CD4-positive, alpha-beta memory T cell (primary cell): ENCODE results near the gene ATF7. TPM values are rescaled to one million over a fixed set of nuclear protein-coding genes. Genes with fewer than 3 reads are reported as not detected.

ENCODE experiments used
- CTCF ChIA-PET: fragments of 350-600 bp; sonication (Branson Sonifier 250); formaldehyde crosslinking; loops from one replicate; lab custom pipeline; 2021; ENCODE audit warnings: inconsistent platforms; ENCODE audit not compliant: partially characterized antibody; lab: Charles Lee
- POLR2A ChIA-PET: fragments of 350-600 bp; sonication (Branson Sonifier 250); formaldehyde crosslinking; loops from one replicate; lab custom pipeline; 2021; ENCODE audit not compliant: partially characterized antibody; lab: Charles Lee
- DNase-seq, 5 donors: peaks; one replicate each; pipeline versions ENCODE4 v3.0.0 to v3.0.0-alpha.2; 2020 to 2022; ENCODE audit warnings: mixed read lengths in 1 of 5
- H3K27ac ChIP-seq: one replicate; pipeline ENCODE4 v1.7.0; 2013; ENCODE audit warnings: low read depth, low read length
- H3K27me3 ChIP-seq: 2 replicates; pipeline ENCODE4 v1.7.0; 2013; ENCODE audit warnings: mild to moderate bottlenecking, low read length, moderate library complexity; ENCODE audit not compliant: insufficient read depth
- H3K36me3 ChIP-seq: 2 replicates; pipeline ENCODE4 v1.7.0; 2013; ENCODE audit warnings: mild to moderate bottlenecking, low read length, moderate library complexity; ENCODE audit not compliant: insufficient read depth
- H3K4me1 ChIP-seq: 2 replicates; pipeline ENCODE4 v1.7.0; 2013; ENCODE audit warnings: mild to moderate bottlenecking, low read length, moderate library complexity; ENCODE audit not compliant: insufficient read depth
- H3K4me3 ChIP-seq, 2 donors: one replicate each; pipeline ENCODE4 v1.7.0; 2013; ENCODE audit warnings: low read length in 2 of 2, mild to moderate bottlenecking in 1 of 2
- H3K9me3 ChIP-seq, 2 donors: one replicate each; pipeline ENCODE4 v1.7.0; 2013; ENCODE audit warnings: low read length in 2 of 2, control low read depth in 1 of 2; ENCODE audit not compliant: control insufficient read depth in 1 of 2
- H3K27ac Mint-ChIP-seq, 7 donors: one replicate each; pipeline ENCODE4 v1.8.0; 2020 to 2021; ENCODE audit warnings: mixed read lengths in 7 of 7, mild to moderate bottlenecking in 6 of 7, inconsistent platforms in 3 of 7, moderate library complexity in 3 of 7
- H3K27me3 Mint-ChIP-seq, 2 donors: one replicate each; pipeline ENCODE4 v1.8.0; 2020 to 2021; ENCODE audit warnings: mixed read lengths in 2 of 2
- H3K36me3 Mint-ChIP-seq, 2 donors: one replicate each; pipeline ENCODE4 v1.8.0; 2020 to 2021; ENCODE audit warnings: mixed read lengths in 2 of 2, inconsistent platforms in 1 of 2, mild to moderate bottlenecking in 1 of 2
- H3K4me1 Mint-ChIP-seq, 4 donors: one replicate each; pipeline ENCODE4 v1.8.0; 2020 to 2021; ENCODE audit warnings: mixed read lengths in 4 of 4, mild to moderate bottlenecking in 1 of 4
- H3K4me3 Mint-ChIP-seq, 8 donors: one replicate each; pipeline ENCODE4 v1.8.0; 2020 to 2021; ENCODE audit warnings: mixed read lengths in 8 of 8, mild to moderate bottlenecking in 7 of 8, moderate library complexity in 6 of 8, inconsistent platforms in 3 of 8
- H3K9me3 Mint-ChIP-seq, 8 donors: one replicate each; pipeline ENCODE4 v1.8.0; 2020 to 2021; ENCODE audit warnings: mixed read lengths in 8 of 8, mild to moderate bottlenecking in 5 of 8, inconsistent platforms in 3 of 8, moderate library complexity in 1 of 8
- intact Hi-C: fragments of 100-400 bp; cut with micrococcal nuclease; formaldehyde crosslinking; loops from one replicate; pipeline ENCODE4 v1.15.1; 2023
- polyA plus RNA-seq, 2 donors: library from polyadenylated mRNA; unstranded; fragments of 300-500 nt; fragmentation: Illumina TruSeq; gene quantifications; one replicate each; pipeline ENCODE4 v1.2.3, GENCODE V29; 2021
- total RNA-seq, 2 experiments: library from RNA; stranded (reverse); gene quantifications; one replicate each; pipeline ENCODE4 v1.2.3, GENCODE V29; 2021

Gene ATF7
- total and polyA plus RNA-seq, 4 experiments from 2014 or later, result 16.3 to 35.8 (median 21.6) TPM

DNA sequence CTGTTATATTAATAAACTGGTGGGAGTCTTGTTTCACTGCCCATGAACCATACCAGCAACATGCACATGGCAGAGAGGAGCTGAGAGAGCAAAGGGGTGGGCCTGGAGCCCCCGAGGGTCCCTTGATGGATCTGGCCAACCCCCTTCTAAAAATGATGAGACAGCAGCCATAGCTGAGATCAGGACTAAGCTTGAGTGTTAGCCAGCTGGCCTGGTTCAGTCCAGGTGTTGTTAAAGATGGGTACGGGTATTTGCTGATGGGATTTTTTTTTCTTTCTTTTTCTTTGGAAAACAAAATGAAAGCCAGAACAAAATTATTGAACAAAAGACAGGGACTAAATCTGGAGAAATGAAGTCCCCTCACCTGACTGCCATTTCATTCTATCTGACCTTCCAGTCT lies 158.3 kb downstream of the ATF7 start:
- H3K9me3 Mint-ChIP-seq, result no peaks in the 10 kb centered on the region
- no peak overlapping the region for H3K27ac ChIP-seq
- intact Hi-C loops, result no loop called here
- peaks cover 94% of the 10 kb centered on the region for H3K36me3 ChIP-seq
- ChIA-PET POLR2A (interaction anchor here (0.6 to 1.7 kb wide), 3 partner anchors 13 to 33 kb away, joined by 3 to 4 read pairs (median 4); partner anchors contain the start of gene TARBP2), CTCF (interaction anchor here (1.2 to 1.3 kb wide), 2 partner anchors 9 to 401 kb away, joined by 3 to 4 read pairs; no protein-coding TSS in a partner anchor)
- H3K4me3 ChIP-seq, result no peak overlapping the region
- H3K27ac Mint-ChIP-seq, result peak overlapping the region in 3 of 7 donors; percentile 1 to 77 (median 30)
- H3K9me3 ChIP-seq, result no peaks in the 10 kb centered on the region
- H3K27me3 Mint-ChIP-seq, result no peaks in the 10 kb centered on the region
- H3K4me1 Mint-ChIP-seq, result peaks cover 26 to 41% (median 34%) of the 10 kb centered on the region in 4 donors
- no peaks in the 10 kb centered on the region for H3K27me3 ChIP-seq
- peaks cover 14% of the 10 kb centered on the region for H3K4me1 ChIP-seq
- no peak overlapping the region for H3K4me3 Mint-ChIP-seq
- no peak for DNase-seq
- peaks cover 61 to 86% of the 10 kb centered on the region in 2 donors for H3K36me3 Mint-ChIP-seq

DNA sequence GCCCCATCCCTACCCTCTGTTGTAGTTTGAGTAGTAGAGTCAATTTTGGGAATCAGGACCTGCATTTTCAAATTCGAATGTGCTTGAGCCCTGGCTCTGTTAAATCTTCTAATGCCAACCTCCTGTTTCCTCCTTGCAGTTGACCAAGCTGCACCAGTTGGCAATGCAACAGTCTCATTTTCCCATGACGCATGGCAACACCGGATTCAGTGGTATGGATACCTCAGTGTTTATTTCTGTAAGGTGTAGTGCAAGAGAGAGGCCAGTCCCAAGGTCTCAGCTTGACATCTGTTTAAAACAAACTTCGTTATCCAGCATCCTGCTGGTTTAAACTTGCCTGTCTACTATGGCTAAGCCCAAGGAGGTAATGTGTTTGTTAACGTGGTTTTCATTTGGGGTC lies 159.1 kb downstream of the ATF7 start:
- POLR2A ChIA-PET, result interaction anchor here (1.1 to 1.7 kb wide), 2 partner anchors 14 to 34 kb away, joined by 4 read pairs; partner anchors contain the start of gene TARBP2
- H3K4me3 Mint-ChIP-seq, result no peak overlapping the region

DNA sequence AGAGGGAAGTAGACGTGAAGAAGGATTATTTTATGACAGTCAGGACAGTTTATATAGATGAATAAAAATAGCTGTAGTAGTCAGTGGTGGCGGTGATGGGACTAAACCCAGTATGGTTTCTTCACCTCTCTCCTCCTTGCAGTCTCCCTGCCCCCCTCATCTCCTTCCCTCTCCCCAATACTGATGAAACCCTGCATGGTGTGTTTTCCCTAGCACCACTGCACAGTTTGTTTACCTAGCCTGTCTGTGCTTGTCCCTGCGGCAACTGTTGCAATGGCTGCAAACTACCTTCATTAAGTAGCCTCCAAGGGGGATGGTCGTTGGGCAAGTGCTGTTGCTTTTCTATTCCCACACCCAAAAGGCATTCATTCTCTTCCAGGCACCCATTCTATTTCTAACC lies 159.5 kb downstream of the ATF7 start:
- Mint-ChIP-seq H3K9me3 (no peaks in the 10 kb centered on the region), H3K27me3 (no peaks in the 10 kb centered on the region), H3K4me3 (no peak overlapping the region), H3K36me3 (peaks cover 67 to 86% of the 10 kb centered on the region in 2 donors), H3K4me1 (peaks cover 18 to 34% (median 27%) of the 10 kb centered on the region in 4 donors), H3K27ac (peak overlapping the region in 6 of 7 donors; percentile 15 to 69 (median 58))
- no peak overlapping the region for H3K4me3 ChIP-seq
- CTCF ChIA-PET, result no interaction called here
- H3K9me3 ChIP-seq, result no peaks in the 10 kb centered on the region
- H3K27ac ChIP-seq, result no peak overlapping the region
- no peaks in the 10 kb centered on the region for H3K27me3 ChIP-seq
- peaks cover 94% of the 10 kb centered on the region for H3K36me3 ChIP-seq
- no peak for DNase-seq
- intact Hi-C loops, result no loop called here
- peaks cover 2% of the 10 kb centered on the region for H3K4me1 ChIP-seq
- POLR2A ChIA-PET, result interaction anchor here (1.7 kb wide), 1 partner anchor 15 kb away, joined by 4 read pairs; no protein-coding TSS in a partner anchor

More for the DNA sequence above, 159.1 kb downstream of the ATF7 start:
- CTCF ChIA-PET, result interaction anchor here (1.3 kb wide), 1 partner anchor 10 kb away, joined by 4 read pairs; no protein-coding TSS in a partner anchor
- no peak for DNase-seq
- H3K27me3 ChIP-seq, result no peaks in the 10 kb centered on the region
- no peak overlapping the region for H3K27ac ChIP-seq
- peaks cover 6% of the 10 kb centered on the region for H3K4me1 ChIP-seq
- intact Hi-C loops, result no loop called here
- no peaks in the 10 kb centered on the region for H3K9me3 ChIP-seq
- peaks cover 68 to 86% of the 10 kb centered on the region in 2 donors for H3K36me3 Mint-ChIP-seq
- H3K4me3 ChIP-seq, result no peak overlapping the region
- peak overlapping the region in 5 of 7 donors; percentile 15 to 69 (median 64) for H3K27ac Mint-ChIP-seq
- H3K27me3 Mint-ChIP-seq, result no peaks in the 10 kb centered on the region
- peaks cover 94% of the 10 kb centered on the region for H3K36me3 ChIP-seq
- H3K9me3 Mint-ChIP-seq, result no peaks in the 10 kb centered on the region
- H3K4me1 Mint-ChIP-seq, result peaks cover 20 to 38% (median 31%) of the 10 kb centered on the region in 4 donors

DNA sequence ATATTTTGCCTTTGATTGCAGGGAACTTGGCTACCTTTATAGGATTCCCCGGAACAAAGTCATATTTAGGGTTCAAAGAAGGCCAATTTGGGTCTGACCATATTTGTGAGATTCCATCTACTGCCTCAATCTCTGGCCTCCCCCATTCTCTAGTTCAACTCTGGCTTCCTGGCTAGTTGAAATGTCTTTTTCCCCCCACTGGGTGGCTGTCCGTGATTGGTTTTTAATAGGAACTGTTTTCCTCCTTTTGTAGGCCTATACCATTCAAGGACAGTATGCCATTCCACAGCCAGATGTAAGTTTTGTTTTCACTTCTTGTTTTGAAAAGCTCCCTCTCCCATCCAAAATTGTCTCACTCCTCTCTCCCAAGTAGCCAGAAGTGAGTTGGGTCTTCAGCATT lies 160.5 kb downstream of the ATF7 start:
- Histone ChIP-seq H3K4me3 (no peak overlapping the region), H3K9me3 (no peaks in the 10 kb centered on the region), H3K27ac (no peak overlapping the region), H3K36me3 (peaks cover 97% of the 10 kb centered on the region), H3K27me3 (no peaks in the 10 kb centered on the region), H3K4me1 (no peaks in the 10 kb centered on the region)
- no peaks in the 10 kb centered on the region for H3K27me3 Mint-ChIP-seq
- peaks cover 68 to 87% of the 10 kb centered on the region in 2 donors for H3K36me3 Mint-ChIP-seq
- DNase-seq, result no peak
- H3K4me3 Mint-ChIP-seq, result no peak overlapping the region
- no peaks in the 10 kb centered on the region for H3K9me3 Mint-ChIP-seq
- H3K4me1 Mint-ChIP-seq, result peaks cover 14 to 33% (median 25%) of the 10 kb centered on the region in 4 donors
- POLR2A ChIA-PET, result no interaction called here
- CTCF ChIA-PET, result interaction anchor here (1.6 kb wide), 1 partner anchor 43 kb away, joined by 4 read pairs; no protein-coding TSS in a partner anchor
- intact Hi-C loops, result no loop called here
- H3K27ac Mint-ChIP-seq, result peak overlapping the region in 5 of 7 donors; percentile 29 to 67 (median 48)

DNA sequence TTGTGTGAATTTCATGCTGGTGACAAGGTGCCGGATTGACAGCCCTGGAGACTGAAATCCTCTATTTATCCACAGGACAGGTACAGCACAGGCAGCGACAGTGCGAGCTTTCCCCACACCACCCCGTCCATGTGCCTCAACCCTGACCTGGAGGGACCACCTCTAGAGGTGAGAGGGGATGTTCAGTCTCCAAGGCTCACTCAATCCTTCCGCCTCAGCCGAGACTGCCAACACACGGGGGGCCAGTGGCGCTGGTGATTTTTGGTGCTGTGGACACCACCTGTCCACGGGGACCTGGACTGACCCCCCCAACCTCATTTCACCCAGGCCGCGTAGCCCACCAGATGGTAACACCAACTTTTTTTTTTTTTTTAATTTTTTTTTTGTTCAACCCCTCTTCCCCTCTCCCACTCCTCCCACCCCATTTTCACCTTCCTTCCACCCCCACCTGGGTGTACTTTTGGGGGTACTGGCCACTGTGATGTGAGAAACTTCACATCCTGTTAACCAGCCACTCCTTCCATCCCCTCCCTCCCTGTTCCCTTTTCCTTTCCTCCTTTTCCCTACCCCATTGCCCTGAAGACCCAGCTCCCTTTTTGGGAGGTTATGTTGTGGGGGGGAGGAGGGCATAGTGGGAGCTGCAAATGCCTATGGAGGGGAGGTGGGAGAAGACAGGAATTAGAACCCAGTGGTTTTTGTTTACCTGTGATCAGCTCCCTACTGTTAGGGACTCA lies 161.3 kb downstream of the ATF7 start:
- H3K4me3 ChIP-seq, result no peak overlapping the region
- no peaks in the 10 kb centered on the region for H3K4me1 ChIP-seq
- ChIA-PET CTCF (interaction anchor here (1.6 kb wide), 1 partner anchor 44 kb away, joined by 4 read pairs; no protein-coding TSS in a partner anchor), POLR2A (interaction anchor here (1.1 kb wide), 1 partner anchor 36 kb away, joined by 7 read pairs; the partner anchor contains the start of gene TARBP2)
- H3K36me3 Mint-ChIP-seq, result peaks cover 73 to 92% of the 10 kb centered on the region in 2 donors
- no peaks in the 10 kb centered on the region for H3K27me3 ChIP-seq
- peaks cover 99% of the 10 kb centered on the region for H3K36me3 ChIP-seq
- peaks cover 19 to 41% (median 30%) of the 10 kb centered on the region in 4 donors for H3K4me1 Mint-ChIP-seq
- no peaks in the 10 kb centered on the region for H3K9me3 Mint-ChIP-seq
- no peak for DNase-seq
- H3K27ac ChIP-seq, result no peak overlapping the region
- no peak overlapping the region for H3K4me3 Mint-ChIP-seq
- H3K27ac Mint-ChIP-seq, result peak overlapping the region in 4 of 7 donors; percentile 36 to 73 (median 60)
- intact Hi-C loops, result no loop called here
- H3K27me3 Mint-ChIP-seq, result no peaks in the 10 kb centered on the region
- no peaks in the 10 kb centered on the region for H3K9me3 ChIP-seq

DNA sequence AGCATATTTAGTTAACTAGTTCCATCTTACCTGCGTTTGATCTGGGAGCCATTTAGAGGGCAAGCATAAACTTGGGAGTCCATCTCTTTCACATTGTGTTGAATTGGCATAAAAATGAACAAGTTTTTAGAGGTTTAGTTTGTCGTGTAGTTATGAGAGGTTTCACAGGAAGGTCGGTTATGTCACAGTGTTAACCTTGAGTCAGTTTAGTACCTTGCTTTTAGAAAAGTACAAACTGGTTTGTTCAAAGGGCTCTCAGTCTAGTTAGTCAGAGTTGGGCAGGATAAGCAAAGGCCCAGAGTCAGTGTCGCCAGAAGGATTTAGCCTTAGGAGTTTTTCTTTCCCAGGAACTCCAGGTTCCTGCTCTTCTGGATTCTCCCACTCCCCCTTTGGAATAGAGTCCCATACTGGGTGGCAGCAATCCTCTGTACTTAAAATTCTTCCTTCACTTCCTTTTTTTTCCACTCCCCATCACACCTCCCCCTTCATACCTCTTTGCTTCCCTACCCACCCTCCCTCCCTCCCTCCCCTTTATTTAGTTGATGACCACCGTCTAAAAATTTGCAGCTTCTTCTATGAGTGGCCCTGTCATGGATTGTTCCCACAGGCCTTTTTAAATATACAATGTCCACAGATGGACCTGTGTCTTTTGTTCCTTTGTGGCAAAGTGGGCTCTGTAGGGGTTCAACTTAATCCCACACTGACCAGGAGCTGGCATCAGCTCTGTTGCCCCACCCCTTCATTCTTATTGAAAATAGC lies 162.2 kb downstream of the ATF7 start:
- ChIA-PET CTCF (interaction anchor here (1.6 kb wide), 1 partner anchor 44 kb away, joined by 4 read pairs; no protein-coding TSS in a partner anchor), POLR2A (interaction anchor here (1.1 kb wide), 1 partner anchor 37 kb away, joined by 7 read pairs; the partner anchor contains the start of gene TARBP2)
- Histone ChIP-seq H3K27me3 (no peaks in the 10 kb centered on the region), H3K36me3 (peaks cover 97% of the 10 kb centered on the region), H3K4me3 (no peak overlapping the region), H3K4me1 (no peaks in the 10 kb centered on the region), H3K27ac (no peak overlapping the region), H3K9me3 (no peaks in the 10 kb centered on the region)
- H3K27ac Mint-ChIP-seq, result peak overlapping the region in 4 of 7 donors; percentile 33 to 70 (median 42)
- H3K4me1 Mint-ChIP-seq, result peaks cover 21 to 46% (median 33%) of the 10 kb centered on the region in 4 donors
- H3K9me3 Mint-ChIP-seq, result no peaks in the 10 kb centered on the region
- no peak for DNase-seq
- H3K27me3 Mint-ChIP-seq, result no peaks in the 10 kb centered on the region
- H3K4me3 Mint-ChIP-seq, result no peak overlapping the region
- peaks cover 79 to 96% of the 10 kb centered on the region in 2 donors for H3K36me3 Mint-ChIP-seq
- intact Hi-C loops, result no loop called here
